NCI-H146 (cell line): ENCODE results near the gene SPINK8.
"Not testable (repeated sequence)": the region's sequence is repeated elsewhere in the genome, so short reads cannot be mapped to it uniquely, and the experiment has no call there.

ENCODE experiments used
- DNase-seq: peaks from one replicate; lab custom pipeline; 2025; lab: John Stamatoyannopoulos, UW

SPINK8 gene

DNA sequence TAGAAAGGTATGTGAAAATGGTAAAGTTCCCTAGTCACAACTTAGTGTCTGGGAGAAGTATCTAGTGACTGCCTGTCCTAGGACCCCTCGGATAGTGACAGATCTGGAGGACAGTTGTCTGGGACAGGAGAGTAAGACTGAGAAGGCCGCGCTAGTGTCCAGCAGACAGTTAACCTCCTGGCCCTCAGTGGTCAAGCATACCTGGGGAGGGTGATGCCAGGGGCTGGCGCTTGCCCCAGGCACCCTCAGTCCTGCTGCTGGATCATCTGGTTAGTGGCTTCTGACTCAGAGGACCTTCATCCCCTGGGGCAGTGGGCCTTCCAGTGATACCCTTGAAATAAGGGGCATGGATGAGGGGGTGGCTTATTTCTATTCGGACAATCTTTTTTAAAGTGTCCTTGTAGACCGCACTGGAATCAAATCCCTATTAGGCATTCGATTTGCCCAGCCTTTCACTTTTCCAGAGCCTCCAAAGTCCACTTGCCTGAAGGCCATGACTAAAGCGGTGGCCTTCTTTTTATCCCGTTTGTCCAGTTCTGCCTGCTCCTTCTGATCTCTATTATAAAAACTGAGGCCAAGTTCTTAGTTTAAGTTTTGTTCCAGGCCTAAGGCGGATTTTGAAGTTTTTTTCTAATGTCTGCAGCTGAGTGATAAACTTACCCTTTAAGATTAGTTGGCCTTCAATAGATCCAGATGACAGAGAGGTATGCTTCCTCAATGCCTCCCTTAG, 1.6 kb downstream of the SPINK8 start:
- not testable (repeated sequence) for DNase-seq

DNA sequence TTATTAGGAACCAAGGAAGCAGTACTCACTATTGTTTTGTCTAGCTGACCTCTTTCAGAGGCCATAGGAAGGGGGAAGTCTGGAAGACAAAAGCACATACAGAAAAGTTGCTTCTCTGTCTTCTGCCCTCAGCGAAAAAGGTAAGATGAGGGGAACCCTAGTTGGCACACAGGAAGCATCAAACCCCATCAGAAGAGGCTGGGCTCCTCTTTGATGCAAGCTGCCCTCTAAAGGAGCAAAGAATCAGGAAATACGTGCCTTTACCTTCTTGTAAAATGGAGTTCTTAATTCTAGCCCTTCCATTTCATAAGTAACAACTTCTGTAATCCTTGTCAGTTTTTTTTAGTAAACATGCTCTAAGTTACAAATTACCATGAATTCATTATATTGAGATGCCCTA, 12.5 kb downstream of the SPINK8 start:
- DNase-seq: no peak

DNA sequence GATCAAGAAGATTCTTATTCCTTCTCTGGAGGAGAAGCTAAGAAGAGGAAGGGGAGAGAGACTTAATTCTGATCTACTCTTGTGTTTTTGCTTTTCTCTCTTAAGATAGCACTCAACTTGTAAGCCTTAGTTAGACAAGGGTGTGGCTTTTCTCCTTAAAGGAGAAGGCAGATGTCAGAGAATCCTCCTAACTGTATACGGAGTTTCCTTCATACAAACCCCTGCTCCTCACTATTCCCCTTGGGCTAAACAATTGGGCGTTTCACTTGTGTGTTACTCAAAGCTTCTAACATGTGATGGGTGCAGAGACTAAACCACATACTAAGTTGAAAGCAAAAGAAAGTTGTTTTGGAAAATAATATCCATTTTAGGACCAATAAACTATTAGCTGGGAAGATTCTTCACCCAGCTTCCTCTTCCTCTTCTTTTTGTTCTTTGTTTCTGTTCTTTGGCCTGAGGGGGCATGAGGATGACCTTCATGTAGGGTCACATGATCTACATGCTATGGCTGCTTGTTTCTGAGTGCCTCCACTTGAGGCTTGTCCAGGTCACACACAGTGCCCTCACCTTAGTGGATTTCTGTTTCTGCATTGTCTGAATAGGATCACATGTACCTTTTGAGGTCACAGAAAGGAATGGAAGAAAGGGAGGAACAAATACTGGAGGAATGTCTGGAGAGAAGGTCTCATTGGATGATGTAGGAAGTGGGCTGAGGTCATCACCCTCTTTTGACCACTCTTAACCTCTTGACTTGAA, 14.6 kb downstream of the SPINK8 start:
- no peak for DNase-seq

DNA sequence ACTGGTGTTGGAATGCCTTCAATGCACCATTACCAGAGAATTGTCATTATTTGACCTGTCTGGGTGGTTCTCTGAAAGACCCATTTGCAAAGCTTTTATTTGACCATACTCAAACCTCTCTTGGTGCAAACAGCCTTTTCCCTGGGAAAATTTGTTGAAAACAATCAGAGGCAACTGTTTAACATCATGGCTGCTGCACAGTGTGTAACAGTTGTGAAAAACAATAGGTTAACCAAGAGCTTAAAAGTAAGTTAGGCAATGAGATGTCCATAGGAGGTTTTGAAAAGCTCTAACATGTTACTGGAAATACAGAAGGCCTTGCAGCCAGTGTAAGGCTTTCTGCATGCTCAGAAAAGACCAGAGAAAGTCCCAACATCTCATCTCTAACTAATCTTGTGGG, 18.9 kb downstream of the SPINK8 start:
- no peak for DNase-seq

DNA sequence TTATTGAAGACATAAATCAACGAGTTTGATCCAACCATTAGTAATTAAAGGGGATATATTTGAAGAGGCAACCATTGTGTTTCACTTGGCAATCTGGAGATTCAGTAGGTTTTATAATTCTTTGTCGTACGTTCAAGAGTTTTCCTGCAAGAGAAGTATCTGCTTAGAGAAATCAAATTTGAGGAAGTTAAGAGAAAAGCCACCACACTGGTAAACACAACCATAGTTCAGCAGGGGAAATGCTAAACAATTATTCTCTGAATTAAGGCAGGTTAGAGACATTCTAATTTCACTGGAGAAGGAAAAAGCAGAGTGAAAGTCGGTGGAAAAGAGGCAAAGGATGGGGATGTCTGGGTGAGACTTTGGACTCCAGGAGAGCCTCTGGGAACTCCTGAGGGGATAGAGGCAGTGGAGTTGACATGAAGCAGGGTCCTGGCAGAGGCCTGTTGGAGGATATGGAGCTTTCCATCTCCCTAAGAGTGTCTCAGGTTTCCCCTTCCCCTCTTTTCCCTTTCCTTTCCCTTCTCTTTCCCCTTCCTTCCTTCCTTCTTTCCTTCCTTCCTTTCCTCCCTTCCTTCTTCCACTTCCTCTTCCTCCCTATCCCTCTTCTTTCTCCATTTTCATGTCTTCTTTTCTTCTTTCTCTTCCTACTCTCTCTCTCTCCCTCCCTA, 26.5 kb downstream of the SPINK8 start:
- no peak for DNase-seq

DNA sequence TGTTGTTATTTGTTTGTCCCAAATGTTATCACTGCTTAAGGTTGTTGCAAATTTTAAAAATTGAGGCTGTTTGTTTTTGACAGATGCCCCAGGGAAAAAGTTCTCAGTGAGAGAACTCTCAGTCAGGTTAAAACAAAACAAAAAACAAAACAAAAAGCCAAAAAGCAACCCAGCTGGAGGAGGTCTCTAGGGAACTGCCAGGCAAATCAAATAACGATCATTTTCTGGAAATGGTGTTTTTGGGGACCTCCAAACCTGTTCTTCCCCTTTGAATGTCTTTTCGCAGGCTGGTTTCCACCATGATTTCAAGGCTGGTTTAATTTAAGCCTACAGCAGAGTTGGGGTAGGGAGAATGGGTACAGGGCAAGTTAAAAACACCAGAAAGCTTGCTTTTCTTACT, 27.2 kb downstream of the SPINK8 start:
- no peak for DNase-seq

DNA sequence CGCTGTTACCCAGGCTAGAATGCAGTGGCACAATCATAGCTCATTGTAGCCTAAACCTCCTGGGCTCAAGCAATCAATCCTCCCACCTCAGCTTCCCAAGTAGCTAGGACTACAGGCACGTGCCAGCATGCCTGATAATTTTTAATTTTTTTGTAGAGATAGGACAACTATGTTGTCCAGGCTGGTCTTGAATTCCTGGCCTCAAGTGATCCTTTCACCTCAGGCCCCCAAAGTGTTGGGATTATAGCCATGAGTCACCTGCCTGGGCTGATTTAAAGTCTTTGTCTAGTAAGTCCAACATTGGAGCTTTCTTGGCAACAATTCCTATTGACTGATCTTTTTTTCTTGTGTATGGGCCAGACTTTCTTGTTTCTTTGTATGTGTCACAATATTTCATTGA, 28.1 kb downstream of the SPINK8 start:
- no peak for DNase-seq

DNA sequence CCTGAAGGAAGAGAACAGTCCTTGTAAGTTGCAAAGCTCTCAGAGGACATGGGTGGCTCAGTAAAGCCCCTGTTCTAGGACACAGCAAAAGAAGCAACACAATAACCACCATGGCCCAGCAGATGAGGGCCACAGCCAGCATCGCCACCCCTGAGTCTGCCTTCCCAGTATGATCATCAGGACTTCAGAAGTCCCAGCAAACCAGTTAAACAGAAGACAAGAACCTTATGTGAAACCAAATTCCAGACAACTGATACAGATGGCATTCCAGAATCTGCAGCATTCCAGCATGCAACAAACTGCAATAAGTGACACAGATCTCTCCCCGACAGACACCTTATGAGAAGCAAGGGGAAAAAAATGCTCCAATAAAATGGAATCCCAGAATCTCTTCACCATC, 30.4 kb downstream of the SPINK8 start:
- no peak for DNase-seq

DNA sequence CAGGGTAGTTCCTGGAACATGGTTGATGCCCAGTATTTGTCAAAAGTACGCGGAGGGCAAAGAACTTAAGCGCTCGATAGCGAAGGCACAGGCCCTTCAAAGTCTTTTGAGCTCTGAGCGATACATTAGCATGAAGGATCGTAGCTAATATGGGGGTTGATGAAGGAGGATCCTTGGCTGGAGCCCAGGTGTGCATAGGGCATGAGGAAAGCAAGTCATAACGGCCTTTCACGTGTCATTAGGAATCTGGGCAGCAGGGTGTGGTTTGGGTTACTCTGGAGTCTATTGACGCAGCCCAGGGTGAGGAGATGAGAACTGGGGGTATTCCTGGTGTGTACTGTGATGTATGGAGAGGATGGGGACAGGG, 31.7 kb downstream of the SPINK8 start:
- peak; percentile 43 for DNase-seq

DNA sequence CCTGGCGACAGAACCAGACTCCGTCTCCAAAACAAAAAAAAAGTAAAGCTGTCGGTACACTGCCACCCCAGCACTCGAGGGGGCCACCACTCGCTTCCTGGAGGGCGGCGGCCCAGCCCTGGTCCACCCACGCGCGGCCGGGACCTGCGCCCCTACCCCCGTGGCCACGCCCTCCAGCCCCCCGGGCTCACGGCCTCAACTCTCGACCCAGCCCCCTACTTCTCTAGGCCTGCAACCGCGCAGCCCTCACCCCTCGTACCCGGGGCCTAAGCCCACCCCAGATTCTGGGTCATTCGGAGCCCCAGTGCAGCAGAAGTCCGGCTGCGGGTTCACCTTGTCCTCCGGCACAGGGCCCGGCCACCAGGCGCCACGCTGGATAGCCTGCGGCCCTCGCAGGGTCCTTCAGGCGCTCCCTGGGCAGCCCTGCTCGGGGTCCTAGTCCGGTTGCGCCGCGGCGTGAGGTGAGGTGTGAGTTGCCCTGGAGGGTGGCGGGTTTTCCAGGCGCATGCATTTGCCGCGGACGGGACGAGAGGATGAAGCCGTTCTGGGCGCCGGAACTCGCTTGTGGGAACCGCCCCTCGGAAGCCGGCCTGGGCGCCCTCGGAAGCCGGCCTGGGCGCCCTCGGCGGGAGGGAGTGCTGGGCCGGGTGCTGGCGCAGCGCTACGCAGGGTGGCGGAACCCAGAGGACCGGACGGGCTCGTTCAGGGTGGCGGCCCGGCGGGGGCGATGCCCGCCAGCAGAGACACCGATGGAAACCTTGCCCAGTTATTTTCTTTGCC, 32.3 kb downstream of the SPINK8 start, which contains the start of gene NME6:
Gene NME6, minus strand, starts transcription at position 348 of the 780 bp plus-strand sequence.
- DNase-seq: peak; percentile 89

DNA sequence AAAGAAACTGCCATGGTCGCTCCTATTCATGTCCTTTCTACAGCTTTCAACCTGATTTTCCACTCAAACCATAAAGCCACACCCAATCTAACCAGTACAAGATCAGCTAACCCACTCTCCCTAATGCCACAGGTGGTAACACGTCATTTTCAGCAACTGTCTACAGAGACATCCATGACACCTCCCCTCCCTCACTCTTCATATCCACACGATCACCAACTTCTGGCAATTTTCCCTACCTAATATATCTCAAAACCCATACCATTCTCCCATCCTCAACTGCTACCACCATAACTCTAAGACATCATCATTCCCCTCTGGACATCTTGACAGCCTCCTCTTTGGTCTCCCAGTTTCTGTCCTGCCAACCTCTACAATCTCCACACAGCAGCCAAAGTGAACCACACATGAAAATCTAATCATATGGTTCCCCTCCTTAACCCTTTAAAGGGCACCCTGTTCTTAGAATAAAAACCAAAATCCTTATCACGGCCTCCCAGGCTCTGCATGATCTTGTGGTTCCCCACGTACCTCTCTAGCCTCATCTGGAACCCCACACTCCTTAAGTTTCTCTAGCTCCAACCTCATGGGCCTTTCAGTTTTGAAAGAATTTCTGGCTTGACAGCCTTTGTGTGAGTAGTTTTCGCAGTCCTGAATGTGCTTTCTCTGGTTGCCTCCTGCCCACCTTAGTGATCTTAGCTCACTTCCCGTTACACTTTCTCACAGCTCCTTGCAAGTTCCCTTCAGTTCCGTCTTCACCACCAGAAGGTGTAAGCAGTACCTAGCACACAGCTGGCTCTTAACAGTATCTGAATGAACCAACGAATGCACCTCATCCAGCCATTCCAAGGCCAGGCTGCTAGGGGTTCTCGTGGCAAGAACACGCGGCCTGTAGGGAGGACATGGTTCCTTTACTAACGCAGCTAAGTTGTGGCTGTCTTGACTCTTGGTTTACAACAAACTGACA, 33.4 kb downstream of the SPINK8 start:
- DNase-seq: no peak

DNA sequence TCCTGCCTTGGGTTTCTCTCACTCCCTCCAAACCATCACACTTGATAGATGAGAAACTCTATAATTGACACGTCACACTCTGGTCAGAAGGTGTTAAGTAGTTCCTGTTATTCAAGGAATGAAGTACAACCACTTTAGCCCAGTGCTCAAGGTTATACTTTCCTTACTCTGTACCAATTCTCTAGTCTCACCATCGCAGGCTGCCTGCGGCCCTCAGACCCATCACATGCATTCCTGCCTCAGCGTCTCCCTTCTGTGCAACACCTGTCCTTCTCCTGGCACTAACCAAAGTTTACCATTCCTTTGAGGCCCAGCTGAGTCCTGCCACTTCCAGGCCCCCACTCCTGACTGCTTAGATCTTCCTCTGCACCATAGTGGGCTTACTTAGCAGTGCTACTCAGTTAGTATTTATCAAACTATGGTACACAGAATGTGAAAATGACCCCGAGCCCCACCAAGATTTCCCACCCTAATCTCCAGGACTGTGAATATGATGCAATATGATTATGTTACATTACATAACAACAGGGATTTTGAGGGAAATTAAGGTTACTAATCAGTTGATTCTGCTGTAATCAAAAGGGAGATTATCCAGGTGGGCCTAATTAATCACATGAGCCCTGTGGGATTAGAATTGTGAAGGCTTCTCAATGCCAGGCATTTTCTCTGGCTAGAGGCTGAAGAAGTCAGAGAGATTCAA, 36.2 kb downstream of the SPINK8 start:
- DNase-seq: no peak

DNA sequence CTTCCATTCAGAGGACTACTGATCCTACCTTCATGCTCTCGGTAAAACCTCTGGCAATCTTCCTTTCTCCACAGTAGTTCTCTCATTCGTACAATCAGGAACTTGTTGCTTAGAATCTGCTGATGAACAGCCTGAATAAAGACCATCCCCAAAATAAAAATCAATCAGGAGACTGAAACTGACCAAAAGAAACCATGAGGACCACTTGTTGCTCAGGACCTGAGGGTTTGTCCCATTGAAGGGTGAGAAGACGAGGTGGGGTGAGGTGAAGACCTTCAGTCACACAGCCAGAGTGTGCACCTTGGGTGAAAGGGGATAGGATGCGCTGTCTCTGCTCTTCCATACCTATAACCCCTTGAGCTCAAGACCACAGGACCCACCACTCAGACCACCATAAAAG, 36.8 kb downstream of the SPINK8 start:
- no peak for DNase-seq

DNA sequence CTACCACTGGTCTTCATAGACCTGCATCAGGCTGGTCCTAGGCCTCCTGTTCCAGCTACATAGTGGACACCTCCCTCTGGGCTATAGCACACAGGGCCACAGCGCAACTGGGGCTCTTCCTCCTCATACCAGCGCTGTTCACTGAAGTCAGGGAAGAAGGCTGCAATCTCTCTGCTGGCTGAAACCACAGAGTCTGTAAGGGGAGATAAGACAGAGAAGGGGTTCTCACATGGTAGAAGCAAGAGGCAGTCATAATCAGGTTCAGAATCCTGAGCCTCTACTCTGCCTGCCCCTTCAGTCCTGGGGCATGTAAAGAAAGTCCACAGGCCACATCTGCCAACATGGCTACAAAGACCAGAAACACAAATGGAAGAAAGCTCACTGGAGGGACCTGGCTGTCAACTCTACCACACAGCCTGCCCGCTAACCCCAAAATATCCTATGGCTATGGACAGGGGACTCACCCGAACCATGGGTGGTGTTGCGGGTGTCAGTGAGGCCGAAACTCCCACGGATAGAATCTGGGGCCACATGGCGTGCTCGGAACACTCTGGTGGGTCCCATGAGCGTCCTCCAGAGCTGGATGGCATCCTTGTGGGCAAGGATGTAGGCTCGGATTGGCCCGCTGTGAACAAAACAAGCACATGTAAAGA, 38.7 kb downstream of the SPINK8 start:
- no peak for DNase-seq

DNA sequence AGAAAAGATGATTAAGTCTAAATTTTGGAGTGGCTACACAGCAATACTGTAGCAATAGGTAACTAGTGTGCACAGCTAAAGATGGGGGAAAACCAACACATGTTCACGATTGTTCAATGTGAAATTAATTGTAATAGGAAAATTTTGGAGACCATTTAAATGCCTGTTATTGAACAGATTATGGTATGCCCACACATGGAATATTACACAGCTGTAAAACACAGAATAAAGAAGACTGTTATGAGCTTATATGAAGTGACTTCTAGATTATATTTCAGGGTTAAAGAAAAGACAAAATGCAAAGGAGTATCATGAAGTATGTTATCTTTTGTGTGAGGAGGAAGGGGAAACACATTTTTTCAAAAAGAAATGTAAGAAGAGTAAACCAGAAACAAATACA, 43.8 kb downstream of the SPINK8 start:
- DNase-seq: no peak

DNA sequence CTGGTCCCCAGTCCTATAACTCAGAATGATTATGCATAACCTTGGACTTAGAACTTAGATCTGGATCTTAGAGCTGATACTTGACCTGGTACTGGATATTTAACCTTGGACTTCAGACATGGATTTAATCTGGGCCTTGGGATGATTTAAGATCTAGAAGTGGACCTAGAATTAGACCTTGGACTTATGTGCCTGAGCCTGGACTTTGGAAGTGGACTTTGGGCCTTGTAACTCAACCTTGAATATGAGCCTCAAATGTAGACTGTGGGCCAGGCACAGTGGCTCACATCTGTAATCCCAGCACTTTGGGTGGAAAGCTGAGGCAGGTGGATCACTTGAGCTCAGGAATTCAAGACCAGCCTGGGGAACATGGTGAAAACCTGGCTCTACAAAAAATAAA, 46.4 kb downstream of the SPINK8 start:
- no peak for DNase-seq

DNA sequence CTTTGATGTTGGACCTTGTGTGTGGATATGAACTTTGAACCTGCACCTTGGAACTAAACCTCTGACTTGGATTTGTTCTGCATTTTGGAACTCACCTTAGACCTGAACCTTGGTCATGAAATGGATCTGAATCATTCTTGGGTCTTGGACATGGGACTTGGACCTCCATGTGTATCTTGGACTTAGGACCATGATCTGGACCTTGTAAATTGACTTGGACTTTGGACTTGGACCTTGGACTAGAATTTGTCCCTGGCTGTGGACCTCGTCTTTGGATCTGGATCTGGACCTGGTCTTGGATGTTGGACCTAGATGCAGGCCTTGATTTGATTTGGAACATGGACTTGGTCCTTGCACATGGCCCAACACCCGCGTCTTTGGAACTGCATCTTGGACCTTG, 47.2 kb downstream of the SPINK8 start:
- no peak for DNase-seq

DNA sequence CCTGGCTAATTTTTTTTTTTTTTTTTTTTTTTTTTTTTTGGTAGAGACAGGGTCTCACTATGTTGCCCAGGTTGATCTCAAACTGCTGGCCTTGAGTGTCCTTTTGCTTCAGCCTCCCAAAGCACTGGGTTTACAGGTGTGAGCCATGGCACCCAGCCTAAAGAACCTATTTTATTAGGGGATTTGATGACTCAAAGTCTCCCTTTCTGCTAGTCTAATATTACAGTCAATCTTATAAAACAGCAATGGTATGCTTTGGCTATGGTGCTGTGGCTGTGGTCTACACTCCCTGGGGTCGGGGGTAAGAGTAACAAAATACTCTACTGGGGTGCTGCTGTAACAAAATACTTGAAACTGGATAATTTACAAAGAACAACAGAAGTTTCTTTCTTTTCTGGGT, 47.8 kb downstream of the SPINK8 start:
- no peak for DNase-seq

DNA sequence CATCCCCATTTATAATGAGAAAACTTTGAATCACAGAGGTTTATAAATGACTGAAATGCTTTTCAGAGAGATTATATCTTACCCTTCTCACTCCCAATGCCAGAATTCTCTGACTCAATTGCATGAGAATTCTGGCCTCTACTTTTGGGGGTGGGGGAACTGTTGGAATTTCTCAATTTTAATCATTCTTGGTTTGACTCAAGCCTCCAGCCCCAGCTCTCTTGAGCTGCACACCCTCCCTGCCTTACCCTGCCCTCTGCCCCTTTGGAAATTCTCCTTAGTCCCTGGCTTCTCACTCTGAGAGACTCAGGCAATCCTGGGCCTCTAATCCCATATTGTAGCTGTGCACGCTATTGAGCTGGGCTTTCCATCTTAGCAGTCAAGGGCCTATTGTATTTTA, 48.3 kb downstream of the SPINK8 start:
- DNase-seq: no peak

DNA sequence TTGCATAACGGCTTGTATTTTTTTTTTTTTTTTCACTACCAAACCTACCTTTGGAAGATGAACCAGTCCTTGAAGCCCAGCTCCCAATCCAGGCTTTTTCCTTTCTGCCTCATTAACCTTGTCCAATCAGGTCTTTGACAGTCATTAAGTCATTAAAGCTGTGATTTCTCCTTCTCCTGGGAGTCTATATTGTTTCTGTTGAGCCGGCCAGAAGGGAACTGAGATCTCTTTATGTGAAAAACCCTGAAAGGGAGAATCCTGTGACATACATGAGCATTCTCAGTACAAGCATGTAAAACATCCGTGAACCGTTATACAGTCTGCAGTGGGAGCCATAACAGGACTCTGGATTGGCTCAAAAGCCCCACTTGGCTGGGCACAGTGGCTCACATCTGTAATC, 52.6 kb downstream of the SPINK8 start:
- no peak for DNase-seq
